B cell (primary cell): ENCODE measurements around the gene CTSA. TPM values are rescaled to one million over a fixed set of nuclear protein-coding genes. Genes with fewer than 3 reads are reported as not detected.

ENCODE experiments used
- ATAC-seq: fragments of 200-7000 bp; cut with Tn5 transposase; one replicate; pipeline ENCODE4 v1.10.0; 2021; ENCODE audit warnings: low read depth, mild to moderate bottlenecking, moderate number of reproducible peaks, moderate library complexity
- CTCF ChIA-PET: fragments of 350-600 bp; sonication (Branson Sonifier 250); formaldehyde crosslinking; loops from one replicate; lab custom pipeline; 2021; ENCODE audit warnings: antibody characterized with exemption, inconsistent platforms; lab: Charles Lee
- POLR2A ChIA-PET: fragments of 350-600 bp; sonication (Branson Sonifier 250); formaldehyde crosslinking; loops from one replicate; lab custom pipeline; 2021; ENCODE audit warnings: antibody characterized with exemption; lab: Charles Lee
- DNase-seq: peaks from one replicate; pipeline ENCODE4 v3.0.0; 2013
- H2AFZ ChIP-seq: 2 replicates; pipeline ENCODE4 v1.6.1; 2012; ENCODE audit warnings: mild to moderate bottlenecking, low read depth, low read length; ENCODE audit not compliant: insufficient read depth, poor library complexity, severe bottlenecking
- H3K27ac ChIP-seq, 2 donors: 1 replicate in 1 of 2; 2 replicates in 1 of 2; pipeline ENCODE4 v1.5.1; 2012 to 2013; ENCODE audit warnings: low read length in 2 of 2, mild to moderate bottlenecking in 2 of 2, moderate library complexity in 1 of 2
- H3K27me3 ChIP-seq, 4 experiments: fragments of 200-600 bp in 1 of 4; sonication (generic) in 1 of 4; replicated peaks in 1 of 4; 1 replicate in 2 of 4; 2 replicates in 2 of 4; pipeline versions ENCODE4 v1.6.1 to v1.7.0; 2013 to 2016; ENCODE audit warnings: low read length in 3 of 4, mild to moderate bottlenecking in 2 of 4, mixed read lengths in 1 of 4, moderate library complexity in 1 of 4; ENCODE audit not compliant: insufficient read depth in 4 of 4, control insufficient read depth in 3 of 4; ENCODE audit errors: control extremely low read depth in 1 of 4
- H3K36me3 ChIP-seq, 2 experiments: replicated peaks in 1 of 2; 1 replicate in 1 of 2; 2 replicates in 1 of 2; pipeline versions ENCODE4 v1.6.1 to v1.7.1; 2013; ENCODE audit warnings: low read length in 1 of 2; ENCODE audit not compliant: insufficient read depth in 2 of 2, control insufficient read depth in 1 of 2; ENCODE audit errors: control extremely low read depth in 1 of 2, extremely low read depth in 1 of 2
- H3K4me1 ChIP-seq, 2 donors: fragments of 200-600 bp in 1 of 2; sonication (generic) in 1 of 2; 1 replicate in 1 of 2; 2 replicates in 1 of 2; pipeline versions ENCODE4 v1.5.1 to v1.6.1; 2013 to 2017; ENCODE audit warnings: low read length in 2 of 2; ENCODE audit not compliant: control insufficient read depth in 2 of 2, insufficient read depth in 2 of 2
- H3K4me2 ChIP-seq: replicated peaks from 2 replicates; pipeline ENCODE3; 2012; ENCODE audit warnings: mild to moderate bottlenecking, low read depth, low read length; ENCODE audit not compliant: poor library complexity, severe bottlenecking
- H3K4me3 ChIP-seq, 5 experiments: fragments of 200-600 bp in 1 of 5; sonication (generic) in 1 of 5; 1 replicate in 3 of 5; 2 replicates in 2 of 5; pipeline versions ENCODE4 v1.5.1 to v1.7.0; 2011 to 2016; ENCODE audit warnings: low read length in 4 of 5, mild to moderate bottlenecking in 4 of 5, low read depth in 2 of 5, control low read depth in 1 of 5, moderate library complexity in 1 of 5; ENCODE audit not compliant: insufficient read depth in 1 of 5; ENCODE audit errors: control extremely low read depth in 1 of 5, extremely low read depth in 1 of 5
- H3K79me2 ChIP-seq: fragments of 200-600 bp; sonication (generic); one replicate; pipeline ENCODE4 v1.6.0; 2016; ENCODE audit warnings: low read length; ENCODE audit not compliant: control insufficient read depth, insufficient read depth
- H3K9ac ChIP-seq: fragments of 200-600 bp; sonication (generic); 2 replicates; pipeline ENCODE4 v1.6.1; 2017; ENCODE audit warnings: mild to moderate bottlenecking, low read length, moderate library complexity
- H3K9me3 ChIP-seq, 3 donors: one replicate each; pipeline versions ENCODE4 v1.6.1 to v1.7.1; 2013; ENCODE audit warnings: low read length in 2 of 3; ENCODE audit not compliant: control insufficient read depth in 2 of 3, insufficient read depth in 1 of 3; ENCODE audit errors: control extremely low read depth in 1 of 3
- H4K20me1 ChIP-seq: 2 replicates; pipeline ENCODE4 v1.6.0; 2012; ENCODE audit warnings: mild to moderate bottlenecking, low read length; ENCODE audit not compliant: insufficient read depth, control insufficient read depth, poor library complexity, severe bottlenecking
- H3K27ac Mint-ChIP-seq: one replicate; pipeline ENCODE4 v1.8.0; 2021; ENCODE audit warnings: mixed read lengths
- H3K27me3 Mint-ChIP-seq: one replicate; pipeline ENCODE4 v1.8.0; 2021; ENCODE audit warnings: mixed read lengths
- H3K4me1 Mint-ChIP-seq: one replicate; pipeline ENCODE4 v1.8.0; 2021; ENCODE audit warnings: mixed read lengths
- H3K4me3 Mint-ChIP-seq: one replicate; pipeline ENCODE4 v1.8.0; 2021; ENCODE audit warnings: mixed read lengths
- H3K9me3 Mint-ChIP-seq: one replicate; pipeline ENCODE4 v1.8.0; 2022; ENCODE audit warnings: mixed read lengths; ENCODE audit not compliant: insufficient read depth
- CTCF ChIP-seq: fragments of 200-600 bp; IDR thresholded peaks from one replicate; pipeline ENCODE4 v1.8.0; 2022; ENCODE audit warnings: antibody characterized with exemption, mild to moderate bottlenecking
- EZH2 ChIP-seq: IDR thresholded peaks from 2 replicates; pipeline ENCODE4 v1.6.1; 2012; ENCODE audit warnings: borderline replicate concordance, low read depth, mild to moderate bottlenecking, moderate library complexity, low read length; ENCODE audit not compliant: insufficient read depth, poor library complexity, severe bottlenecking
- WGBS: methylation state at CpG from one replicate; pipeline ENCODE4 v1.1.5; 2013; ENCODE audit warnings: missing lambda C conversion rate; ENCODE audit not compliant: insufficient coverage; 5-methylcytosine and 5-hydroxymethylcytosine counted together
- intact Hi-C: fragments of 100-400 bp; cut with micrococcal nuclease; formaldehyde crosslinking; loops from one replicate; pipeline ENCODE4 v1.10.0; 2022
- polyA plus RNA-seq: library from polyadenylated mRNA; depleted of rRNA; stranded (reverse); fragments of >200 nt; gene quantifications from 2 replicates; pipeline ENCODE4 v1.2.3, GENCODE V29; 2012
- total RNA-seq, 2 donors: library from RNA; stranded (reverse); fragments of 120-200 nt in 1 of 2; gene quantifications; 1 replicate in 1 of 2; 2 replicates in 1 of 2; pipeline versions ENCODE4 v1.2.3 to v1.2.4, GENCODE V29; 2013 to 2022

Gene CTSA
- total and polyA plus RNA-seq, 2 donors (not counting 1 experiment from before 2014, with no cell fraction given) = 100 to 107 TPM

- ChIA-PET POLR2A (no interaction called here), CTCF (no interaction called here)
- TF ChIP-seq CTCF (no peak), EZH2 (no peak)
- H3K4me3 Mint-ChIP-seq = no peak overlapping the region
- WGBS = 71% methylated on average over 4 of the region's 12 CpGs
- H3K4me2 ChIP-seq = no peak overlapping the region
- H3K27me3 ChIP-seq = no peaks in the 10 kb centered on the region
- DNase-seq (peak; percentile 1), ATAC-seq (no peak)
- no peak overlapping the region for H2AFZ ChIP-seq
- H4K20me1 ChIP-seq = no peaks in the 10 kb centered on the region
- H3K9me3 ChIP-seq = no peaks in the 10 kb centered on the region
- intact Hi-C loops = no loop called here
- H3K4me1 ChIP-seq = peaks cover 23 to 28% of the 10 kb centered on the region in 2 donors
- H3K36me3 ChIP-seq = peaks cover 0 to 26% of the 10 kb centered on the region in 2 experiments
- no peaks in the 10 kb centered on the region for H3K9me3 Mint-ChIP-seq
- no peak overlapping the region for H3K4me3 ChIP-seq
- no peak overlapping the region for H3K27ac ChIP-seq
- no peak overlapping the region for H3K27ac Mint-ChIP-seq
- no peak overlapping the region for H3K9ac ChIP-seq
- peaks cover 7% of the 10 kb centered on the region for H3K79me2 ChIP-seq
- H3K27me3 Mint-ChIP-seq = no peaks in the 10 kb centered on the region
- H3K4me1 Mint-ChIP-seq = peaks cover 29% of the 10 kb centered on the region
Observed at GRCh38 chr20:45894797-45895196, 3.7 kb downstream of the CTSA start.

GRCh38 chr20:45896641-45897161 lies 5.6 kb downstream of the CTSA start:
- TF ChIP-seq EZH2 (no peak), CTCF (no peak)
- no peak overlapping the region for H3K27ac ChIP-seq
- ChIA-PET POLR2A (no interaction called here), CTCF (interaction anchor here (0.7 kb wide), 1 partner anchor 97 kb away, joined by 3 read pairs; no protein-coding TSS in a partner anchor)
- peaks cover 16% of the 10 kb centered on the region in 2 donors for H3K4me1 ChIP-seq
- no peak overlapping the region for H3K27ac Mint-ChIP-seq
- intact Hi-C loops = no loop called here
- H3K4me3 ChIP-seq = no peak overlapping the region
- no peaks in the 10 kb centered on the region for H3K9me3 Mint-ChIP-seq
- H3K79me2 ChIP-seq = peaks cover 3% of the 10 kb centered on the region
- no peak overlapping the region for H3K9ac ChIP-seq
- DNase-seq (no peak), ATAC-seq (no peak)
- peaks cover 18% of the 10 kb centered on the region for H3K4me1 Mint-ChIP-seq
- H3K27me3 ChIP-seq = no peaks in the 10 kb centered on the region
- peaks cover 0 to 26% of the 10 kb centered on the region in 2 experiments for H3K36me3 ChIP-seq
- no peak overlapping the region for H2AFZ ChIP-seq
- no peak overlapping the region for H3K4me2 ChIP-seq
- H3K4me3 Mint-ChIP-seq = no peak overlapping the region
- WGBS = 99% methylated on average over 9 of the region's 14 CpGs
- H4K20me1 ChIP-seq = no peaks in the 10 kb centered on the region
- no peaks in the 10 kb centered on the region for H3K9me3 ChIP-seq
- no peaks in the 10 kb centered on the region for H3K27me3 Mint-ChIP-seq
